Measurements from ENCODE around the gene NOP16.

The NOP16 gene, protein sequence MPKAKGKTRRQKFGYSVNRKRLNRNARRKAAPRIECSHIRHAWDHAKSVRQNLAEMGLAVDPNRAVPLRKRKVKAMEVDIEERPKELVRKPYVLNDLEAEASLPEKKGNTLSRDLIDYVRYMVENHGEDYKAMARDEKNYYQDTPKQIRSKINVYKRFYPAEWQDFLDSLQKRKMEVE

DNA sequence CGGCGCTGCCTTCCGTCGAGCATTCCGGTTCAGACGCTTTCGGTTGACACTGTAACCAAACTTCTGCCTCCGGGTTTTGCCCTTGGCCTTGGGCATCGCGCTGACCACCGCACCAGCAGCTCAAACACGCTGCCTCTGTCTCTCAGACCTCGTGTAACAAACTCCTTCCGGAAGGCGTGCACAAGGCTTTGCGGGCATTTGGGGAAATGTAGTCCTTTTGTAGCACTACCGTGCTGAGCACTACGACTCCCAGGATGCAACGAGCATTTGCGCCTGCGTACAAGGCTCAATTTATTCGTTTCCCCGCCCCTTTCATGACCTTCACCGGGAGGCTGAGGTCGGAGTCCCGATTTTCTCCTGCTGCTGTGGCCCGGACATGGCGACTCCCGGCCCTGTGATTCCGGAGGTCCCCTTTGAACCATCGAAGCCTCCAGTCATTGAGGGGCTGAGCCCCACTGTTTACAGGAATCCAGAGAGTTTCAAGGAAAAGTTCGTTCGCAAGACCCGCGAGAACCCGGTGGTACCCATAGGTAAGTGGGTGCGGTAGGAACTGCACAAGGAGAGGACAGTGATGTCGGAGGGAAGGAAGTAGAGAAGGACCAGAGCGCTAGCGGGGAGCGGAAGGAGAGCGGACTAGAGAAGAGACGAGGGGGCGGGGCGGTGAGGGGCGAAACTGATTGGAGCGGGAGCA lies at the start of gene NOP16, which contains the start of gene HIGD2A:
TSS of gene NOP16 (minus strand) at position 155 of the 691 bp plus-strand sequence. CDS start at position 96, 59 bp downstream.
TSS of gene HIGD2A (plus strand) at position 308 of the 691 bp plus-strand sequence. CDS start at position 377, 69 bp downstream.
- Histone ChIP-seq H4K20me1 (ENCODE audit: insufficient read depth, low read length) (peaks cover 8% of the 10 kb centered on the region; the same call in 1 of the 2 replicates), H3K4me2 (ENCODE audit: low read depth, low read length) (peak within 1 kb of the TSS; percentile 90), H3K79me2 (ENCODE audit: low read length) (peaks cover 69% of the 10 kb centered on the region), H3K9me2 (replicated peaks; ENCODE audit: insufficient read depth, low read length) (no peaks in the 10 kb centered on the region), H3K27me3 (replicated peaks; ENCODE audit: insufficient read depth, low read length) (no peaks in the 10 kb centered on the region), H3K4me1 (ENCODE audit: low read length) (peaks cover 5% of the 10 kb centered on the region; the same call in 1 of the 2 replicates), H3K36me3 (replicated peaks; ENCODE audit: insufficient read depth, low read length) (peaks cover 14% of the 10 kb centered on the region; the same call in 1 of the 2 replicates), H3K4me3 (ENCODE audit: low read length) (peak within 1 kb of the TSS; percentile 88), H3F3A (ENCODE audit: insufficient read depth, low read length) (peaks cover 7% of the 10 kb centered on the region; the same call in 1 of the 2 replicates), H3K9me3 (replicated peaks; ENCODE audit: insufficient read depth, low read length) (no peaks in the 10 kb centered on the region), H3K27ac (ENCODE audit: low read length) (peak within 1 kb of the TSS; percentile 90), H2AFZ (ENCODE audit: low read length) (peak within 1 kb of the TSS; percentile 89), H3K9ac (ENCODE audit: low read length) (peak within 1 kb of the TSS; percentile 98)
- TF ChIP-seq EZH2 (optimal IDR thresholded peaks at IDR 0.05; ENCODE audit: low read depth, low read length) (no peak), EZH2phosphoT487 (IDR thresholded peaks at IDR 0.05; ENCODE audit: low read length) (no peak)
- TF ChIP-seq, protein P1, sequence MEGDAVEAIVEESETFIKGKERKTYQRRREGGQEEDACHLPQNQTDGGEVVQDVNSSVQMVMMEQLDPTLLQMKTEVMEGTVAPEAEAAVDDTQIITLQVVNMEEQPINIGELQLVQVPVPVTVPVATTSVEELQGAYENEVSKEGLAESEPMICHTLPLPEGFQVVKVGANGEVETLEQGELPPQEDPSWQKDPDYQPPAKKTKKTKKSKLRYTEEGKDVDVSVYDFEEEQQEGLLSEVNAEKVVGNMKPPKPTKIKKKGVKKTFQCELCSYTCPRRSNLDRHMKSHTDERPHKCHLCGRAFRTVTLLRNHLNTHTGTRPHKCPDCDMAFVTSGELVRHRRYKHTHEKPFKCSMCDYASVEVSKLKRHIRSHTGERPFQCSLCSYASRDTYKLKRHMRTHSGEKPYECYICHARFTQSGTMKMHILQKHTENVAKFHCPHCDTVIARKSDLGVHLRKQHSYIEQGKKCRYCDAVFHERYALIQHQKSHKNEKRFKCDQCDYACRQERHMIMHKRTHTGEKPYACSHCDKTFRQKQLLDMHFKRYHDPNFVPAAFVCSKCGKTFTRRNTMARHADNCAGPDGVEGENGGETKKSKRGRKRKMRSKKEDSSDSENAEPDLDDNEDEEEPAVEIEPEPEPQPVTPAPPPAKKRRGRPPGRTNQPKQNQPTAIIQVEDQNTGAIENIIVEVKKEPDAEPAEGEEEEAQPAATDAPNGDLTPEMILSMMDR (IDR thresholded peaks at IDR 0.05; ENCODE audit: low read length), result no peak
- DNase-seq, result peak; percentile 99

DNA sequence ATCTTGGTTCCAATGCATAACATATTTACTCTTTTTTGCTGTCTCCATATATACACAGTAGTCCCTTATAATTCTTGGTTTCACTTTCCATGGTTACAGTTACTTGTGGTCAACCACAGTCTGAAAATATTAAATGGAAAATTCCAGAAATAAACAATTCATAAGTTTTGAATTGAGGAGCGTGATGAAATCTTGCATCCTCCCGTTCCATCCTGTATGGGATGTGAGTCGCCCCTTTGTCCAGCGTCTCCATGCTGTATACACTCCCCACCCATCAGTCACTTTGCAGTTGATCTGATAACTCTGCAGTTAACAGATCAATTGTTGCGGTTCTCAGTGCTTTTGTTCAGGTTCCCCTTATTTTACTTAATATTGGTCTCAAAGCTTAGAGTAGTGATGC lies 48.3 kb upstream of the NOP16 start:
- Histone ChIP-seq H3K79me2 (ENCODE audit: low read length) (no peaks in the 10 kb centered on the region), H3K36me3 (replicated peaks; ENCODE audit: insufficient read depth, low read length) (no peaks in the 10 kb centered on the region), H3K4me2 (ENCODE audit: low read depth, low read length) (peak overlapping the region; percentile 71), H3K4me3 (ENCODE audit: low read length) (peak overlapping the region; percentile 40), H3K4me1 (ENCODE audit: low read length) (peaks cover 10% of the 10 kb centered on the region), H2AFZ (ENCODE audit: low read length) (0 out of 2 replicates have a peak overlapping the region, but pooled peaks have one; percentile 3), H3K9me3 (replicated peaks; ENCODE audit: insufficient read depth, low read length) (no peaks in the 10 kb centered on the region), H3K27me3 (replicated peaks; ENCODE audit: insufficient read depth, low read length) (peaks cover 10% of the 10 kb centered on the region; the same call in 1 of the 2 replicates), H3K27ac (ENCODE audit: low read length) (peak overlapping the region; percentile 78; the same call in 1 of the 2 replicates), H4K20me1 (ENCODE audit: insufficient read depth, low read length) (no peaks in the 10 kb centered on the region), H3K9ac (ENCODE audit: low read length) (peak overlapping the region; percentile 36; the same call in 1 of the 2 replicates), H3K9me2 (replicated peaks; ENCODE audit: insufficient read depth, low read length) (no peaks in the 10 kb centered on the region), H3F3A (ENCODE audit: insufficient read depth, low read length) (peaks cover 7% of the 10 kb centered on the region)
- peak; percentile 68 for DNase-seq
- TF ChIP-seq, protein P1 (IDR thresholded peaks at IDR 0.05; ENCODE audit: low read length), result no peak
- no peak for TF ChIP-seq EZH2phosphoT487 (IDR thresholded peaks at IDR 0.05; ENCODE audit: low read length)

DNA sequence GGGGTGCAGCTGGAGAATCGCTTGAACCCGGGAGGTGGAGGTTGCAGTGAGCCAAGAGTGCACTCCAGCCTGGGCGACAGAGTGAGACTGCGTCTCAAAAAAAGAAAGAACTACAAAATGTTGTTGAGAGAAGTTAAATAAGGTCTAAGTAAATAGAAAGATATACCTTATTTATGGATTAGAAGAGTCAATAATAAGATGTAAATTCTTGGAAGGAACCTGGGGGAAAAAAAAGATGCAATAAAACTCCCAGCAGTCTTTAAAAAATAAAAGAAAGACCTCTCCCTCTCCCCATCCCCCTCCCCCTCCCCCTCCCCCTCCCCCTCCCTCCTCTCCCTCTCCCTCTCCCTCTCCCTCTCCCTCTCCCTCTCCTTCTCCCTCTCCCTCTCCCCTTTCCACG lies 44.3 kb upstream of the NOP16 start:
- Histone ChIP-seq H4K20me1 (ENCODE audit: insufficient read depth, low read length) (no peaks in the 10 kb centered on the region), H3K27me3 (replicated peaks; ENCODE audit: insufficient read depth, low read length) (peaks cover 19% of the 10 kb centered on the region; the same call in 1 of the 2 replicates), H3F3A (ENCODE audit: insufficient read depth, low read length) (peaks cover 7% of the 10 kb centered on the region), H2AFZ (ENCODE audit: low read length) (no peak overlapping the region), H3K9me2 (replicated peaks; ENCODE audit: insufficient read depth, low read length) (no peaks in the 10 kb centered on the region), H3K9me3 (replicated peaks; ENCODE audit: insufficient read depth, low read length) (no peaks in the 10 kb centered on the region), H3K4me1 (ENCODE audit: low read length) (peaks cover 10% of the 10 kb centered on the region), H3K4me2 (ENCODE audit: low read depth, low read length) (no peak overlapping the region), H3K9ac (ENCODE audit: low read length) (no peak overlapping the region), H3K4me3 (ENCODE audit: low read length) (no peak overlapping the region), H3K79me2 (ENCODE audit: low read length) (no peaks in the 10 kb centered on the region), H3K27ac (ENCODE audit: low read length) (no peak overlapping the region), H3K36me3 (replicated peaks; ENCODE audit: insufficient read depth, low read length) (no peaks in the 10 kb centered on the region)
- no peak for DNase-seq
- TF ChIP-seq EZH2 (optimal IDR thresholded peaks at IDR 0.05; ENCODE audit: low read depth, low read length) (no peak), EZH2phosphoT487 (IDR thresholded peaks at IDR 0.05; ENCODE audit: low read length) (no peak)
- TF ChIP-seq, protein P1 (IDR thresholded peaks at IDR 0.05; ENCODE audit: low read length), result no peak

Measured in MM.1S (cell line).